GM19025 (cell line): Measurements from ENCODE around the gene AP5Z1.
"Not testable (repeated sequence)": the region's sequence is repeated elsewhere in the genome, so short reads cannot be mapped to it uniquely, and the experiment has no call there.

Experiments used
- ATAC-seq: cut with Tn5 transposase; IDR thresholded peaks from one replicate; pipeline ENCODE4 v1.9.1; 2021; ENCODE audit warnings: mild to moderate bottlenecking, low read depth, moderate library complexity; ENCODE audit not compliant: unreplicated experiment

Gene AP5Z1

GRCh38 chr7:4800926-4801838, 25.8 kb downstream of the AP5Z1 start:
- no peak for ATAC-seq

- no peak for ATAC-seq
Measured at GRCh38 chr7:4801839-4802231, 26.4 kb downstream of the AP5Z1 start.

- ATAC-seq = not testable (repeated sequence)
Measured at GRCh38 chr7:4802577-4802976, 27.2 kb downstream of the AP5Z1 start.

- ATAC-seq = no peak
Measured at GRCh38 chr7:4803397-4804241, 28.2 kb downstream of the AP5Z1 start.

- ATAC-seq = no peak
Measured at GRCh38 chr7:4805110-4805983, 29.9 kb downstream of the AP5Z1 start.

GRCh38 chr7:4805984-4806300, 30.5 kb downstream of the AP5Z1 start:
- no peak for ATAC-seq

GRCh38 chr7:4806983-4807597, 31.7 kb downstream of the AP5Z1 start:
- no peak for ATAC-seq

- ATAC-seq = no peak
Measured at GRCh38 chr7:4807598-4808016, 32.2 kb downstream of the AP5Z1 start.

- ATAC-seq = no peak
Measured at GRCh38 chr7:4808026-4808425, 32.6 kb downstream of the AP5Z1 start.

GRCh38 chr7:4808565-4808964, 33.1 kb downstream of the AP5Z1 start:
- ATAC-seq = no peak

GRCh38 chr7:4809091-4809591, 33.7 kb downstream of the AP5Z1 start:
- no peak for ATAC-seq

- ATAC-seq = no peak
Measured at GRCh38 chr7:4809666-4810065, 34.2 kb downstream of the AP5Z1 start.

GRCh38 chr7:4814433-4814832, 39.0 kb downstream of the AP5Z1 start:
- no peak for ATAC-seq

- ATAC-seq = no peak
Measured at GRCh38 chr7:4815121-4815520, 39.7 kb downstream of the AP5Z1 start.

- ATAC-seq = no peak
Measured at GRCh38 chr7:4815609-4816418, 40.4 kb downstream of the AP5Z1 start.

GRCh38 chr7:4816419-4817080, 41.1 kb downstream of the AP5Z1 start:
- ATAC-seq = no peak

GRCh38 chr7:4817178-4817901, 41.9 kb downstream of the AP5Z1 start:
- no peak for ATAC-seq
